ENCODE data around the gene TCF4. TPM values are rescaled to one million over a fixed set of nuclear protein-coding genes. Genes with fewer than 3 reads are reported as not detected.

The TCF4 gene
- total and polyA plus RNA-seq, 2 donors (not counting 3 experiments of a cell fraction or from before 2014, with no cell fraction given) = 183 to 390 TPM

DNA sequence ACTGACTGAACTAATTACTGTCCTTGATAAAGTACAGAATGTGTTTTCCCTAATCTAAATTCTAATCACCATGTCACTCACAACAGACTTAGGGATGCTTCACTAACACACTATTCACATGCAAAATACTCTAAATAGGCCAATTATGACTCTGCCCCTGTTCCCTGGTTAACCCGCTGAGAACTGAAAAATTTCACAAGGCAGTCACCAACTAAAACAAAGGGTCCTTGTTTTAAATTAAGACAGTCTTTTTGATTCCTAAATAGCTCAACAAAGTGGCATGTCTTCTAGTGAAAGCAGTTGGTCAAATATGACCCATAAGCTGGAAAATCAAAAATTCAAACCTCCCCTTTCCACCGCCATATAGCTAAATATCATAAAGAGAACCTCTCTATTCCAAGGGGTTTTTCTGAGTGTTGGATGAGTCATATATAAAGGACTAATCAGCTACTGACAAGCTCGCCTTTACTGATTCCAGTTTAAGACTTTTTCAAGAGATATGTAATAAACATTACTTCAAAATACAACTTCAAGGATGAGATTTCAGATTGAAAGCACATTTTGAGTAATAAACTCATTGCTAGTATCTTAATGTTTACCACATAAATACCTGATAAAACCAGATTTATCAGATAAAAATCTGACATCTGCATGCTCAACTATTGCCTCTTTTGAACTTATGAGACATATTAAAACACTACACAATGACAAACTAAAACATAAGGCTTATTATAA, 235.8 kb downstream of the TCF4 start:
- H3K9me3 ChIP-seq (replicated peaks; ENCODE audit: control insufficient read depth, insufficient read depth, low read length) = no peaks in the 10 kb centered on the region
- no peak overlapping the region for H3K9ac ChIP-seq (replicated peaks; ENCODE audit: extremely low read depth, insufficient read depth, low read length)
- peaks cover 8% of the 10 kb centered on the region for H4K20me1 ChIP-seq (replicated peaks; ENCODE audit: control insufficient read depth, extremely low read depth, insufficient read depth, low read length)
- peaks cover 12 to 14% of the 10 kb centered on the region in 2 experiments for H3K36me3 ChIP-seq (ENCODE audit: control insufficient read depth in 2 of 2, extremely low read depth in 1 of 2, insufficient read depth in 2 of 2, low read length in 2 of 2)
- H3K9me1 ChIP-seq (replicated peaks; ENCODE audit: control insufficient read depth, extremely low read depth, insufficient read depth, low read length) = no peaks in the 10 kb centered on the region
- ChIA-PET CTCF (interaction anchor here (0.9 to 2.8 kb wide), 8 partner anchors 9 to 430 kb away, joined by 3 to 17 read pairs (median 5); no protein-coding TSS in a partner anchor), POLR2A (no interaction called here)
- peak; percentile 17 for TF ChIP-seq FOS (IDR thresholded peaks at IDR 0.05; ENCODE audit: borderline replicate concordance, insufficient read depth, low read length)
- no peak for TF ChIP-seq EZH2 (IDR thresholded peaks at IDR 0.05; ENCODE audit: borderline replicate concordance, low read depth, low read length, severe bottlenecking)
- peak; percentile 38 for TF ChIP-seq JUN (IDR thresholded peaks at IDR 0.05; ENCODE audit: borderline replicate concordance, insufficient read depth, insufficient read length, low read depth)
- no peak overlapping the region for H3K4me2 ChIP-seq (ENCODE audit: insufficient read depth, low read length)
- H3K4me3 ChIP-seq (replicated peaks in 1 of 3; ENCODE audit: insufficient read depth in 1 of 3, low read depth in 1 of 3, low read length in 3 of 3) = no peak overlapping the region
- FAIRE-seq (no peak), DNase-seq (ENCODE audit: low read depth, low spot score) (no peak)
- no TSS peak for BruUV-seq (replicated peaks)
- dilution Hi-C loops (cut with MboI; ENCODE audit: extremely low pct_ligation_motif_present, low sequenced_read_pairs) = no loop called here
- no peaks in the 10 kb centered on the region for H3K27me3 ChIP-seq (ENCODE audit: control insufficient read depth in 2 of 2, insufficient read depth in 2 of 2, low read length in 2 of 2)
- H3K27ac ChIP-seq (ENCODE audit: insufficient read depth, low read depth, low read length) = no peak overlapping the region
- H2AFZ ChIP-seq (ENCODE audit: low read depth, low read length) = no peak overlapping the region
- H3K4me1 ChIP-seq (ENCODE audit: control insufficient read depth, extremely low read depth, insufficient read depth, low read length) = peaks cover 34% of the 10 kb centered on the region
- intact Hi-C loops (cut with micrococcal nuclease) = no loop called here
- peaks cover 56% of the 10 kb centered on the region for H3K79me2 ChIP-seq (ENCODE audit: control insufficient read depth, insufficient read depth, low read length)

DNA sequence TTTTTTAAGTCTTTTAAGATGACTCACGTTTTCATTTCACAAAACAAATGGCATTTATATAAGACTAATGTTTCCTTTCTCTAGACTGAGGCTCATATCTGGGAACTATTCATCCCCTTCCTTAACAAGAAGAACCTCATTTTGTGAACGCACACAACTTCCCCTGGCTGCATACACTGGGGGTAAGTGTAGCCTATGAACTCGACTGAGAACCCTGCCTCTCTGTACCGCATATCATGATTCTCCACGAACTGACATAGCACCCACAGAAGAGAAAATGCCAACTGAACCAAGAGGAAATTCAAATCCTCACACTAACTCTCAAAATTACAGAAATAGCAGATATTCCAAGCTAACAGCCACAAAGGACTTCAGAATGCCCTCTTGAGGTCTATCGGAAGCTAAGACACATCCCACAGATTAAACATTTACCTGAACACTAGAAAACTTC, 236.7 kb downstream of the TCF4 start:
- CTCF ChIA-PET = interaction anchor here (1.3 to 2.3 kb wide), 4 partner anchors 13 to 431 kb away, joined by 3 to 12 read pairs (median 6); no protein-coding TSS in a partner anchor
- POLR2A ChIA-PET = no interaction called here
- dilution Hi-C loops (cut with MboI; ENCODE audit: extremely low pct_ligation_motif_present, low sequenced_read_pairs) = no loop called here
- H3K4me3 ChIP-seq (replicated peaks in 1 of 3; ENCODE audit: insufficient read depth in 1 of 3, low read depth in 1 of 3, low read length in 3 of 3) = no peak overlapping the region
- peaks cover 5% of the 10 kb centered on the region for H4K20me1 ChIP-seq (replicated peaks; ENCODE audit: control insufficient read depth, extremely low read depth, insufficient read depth, low read length)
- peaks cover 54% of the 10 kb centered on the region for H3K79me2 ChIP-seq (ENCODE audit: control insufficient read depth, insufficient read depth, low read length)
- no peak overlapping the region for H2AFZ ChIP-seq (ENCODE audit: low read depth, low read length)
- peak; percentile 54 for DNase-seq (ENCODE audit: low read depth, low spot score)
- H3K9me3 ChIP-seq (replicated peaks; ENCODE audit: control insufficient read depth, insufficient read depth, low read length) = no peaks in the 10 kb centered on the region
- intact Hi-C loops (cut with micrococcal nuclease) = no loop called here
- H3K27me3 ChIP-seq (ENCODE audit: control insufficient read depth in 2 of 2, insufficient read depth in 2 of 2, low read length in 2 of 2) = no peaks in the 10 kb centered on the region
- H3K36me3 ChIP-seq (ENCODE audit: control insufficient read depth in 2 of 2, extremely low read depth in 1 of 2, insufficient read depth in 2 of 2, low read length in 2 of 2) = peaks cover 14 to 16% of the 10 kb centered on the region in 2 experiments
- H3K9ac ChIP-seq (replicated peaks; ENCODE audit: extremely low read depth, insufficient read depth, low read length) = peak overlapping the region; percentile 12
- peak overlapping the region; percentile 42 for H3K4me2 ChIP-seq (ENCODE audit: insufficient read depth, low read length)
- BruUV-seq (replicated peaks) = TSS peak; percentile 7
- TF ChIP-seq FOS (IDR thresholded peaks at IDR 0.05; ENCODE audit: borderline replicate concordance, insufficient read depth, low read length) (peak; percentile 23), JUN (IDR thresholded peaks at IDR 0.05; ENCODE audit: borderline replicate concordance, insufficient read depth, insufficient read length, low read depth) (no peak)
- H3K27ac ChIP-seq (ENCODE audit: insufficient read depth, low read depth, low read length) = peak overlapping the region; percentile 33
- H3K4me1 ChIP-seq (ENCODE audit: control insufficient read depth, extremely low read depth, insufficient read depth, low read length) = peaks cover 34% of the 10 kb centered on the region
- peak; percentile 40 for FAIRE-seq
- H3K9me1 ChIP-seq (replicated peaks; ENCODE audit: control insufficient read depth, extremely low read depth, insufficient read depth, low read length) = no peaks in the 10 kb centered on the region
